K562 (cell line): ENCODE data around the gene NR1H3. TPM values are rescaled to one million over a fixed set of nuclear protein-coding genes. Genes with fewer than 3 reads are reported as not detected.
A peak's percentile ranks its signal among the peaks of the same experiment; 100 is the strongest.

Source experiments
- CHAMP1 ChIP-seq: fragments of 450-650 bp; IDR thresholded peaks from 2 replicates; pipeline ENCODE4 v1.6.1; 2016; ENCODE audit warnings: mild to moderate bottlenecking
- CTBP1 ChIP-seq: fragments of 450-650 bp; IDR thresholded peaks from 2 replicates; pipeline ENCODE4 v1.6.1; 2016; ENCODE audit warnings: borderline replicate concordance
- DMBX1 ChIP-seq: fragments of 250-450 bp; sonication (Bioruptor Pico); IDR thresholded peaks from 2 replicates; pipeline ENCODE4 v1.8.0; 2022; ENCODE audit warnings: inconsistent platforms, mild to moderate bottlenecking, moderate library complexity, borderline replicate concordance
- EZH2 ChIP-seq: IDR thresholded peaks from 2 replicates; pipeline ENCODE4 v1.6.1; 2012; ENCODE audit warnings: low read depth, mild to moderate bottlenecking, inconsistent platforms, low read length, borderline replicate concordance
- GATAD2B ChIP-seq: fragments of 450-650 bp; IDR thresholded peaks from 2 replicates; pipeline ENCODE4 v1.6.1; 2017; ENCODE audit warnings: mild to moderate bottlenecking, borderline replicate concordance
- GMEB1 ChIP-seq: fragments of 250-450 bp; sonication (Bioruptor Pico); IDR thresholded peaks from 2 replicates; pipeline ENCODE4 v1.4.0; 2020; ENCODE audit warnings: mild to moderate bottlenecking
- HNRNPL ChIP-seq: fragments of 200-400 bp; formaldehyde crosslinking; IDR thresholded peaks from 2 replicates; pipeline ENCODE4 v1.6.1; 2017; ENCODE audit warnings: low read depth, mild to moderate bottlenecking, low read length
- HNRNPLL ChIP-seq: fragments of 200-400 bp; formaldehyde crosslinking; IDR thresholded peaks from 2 replicates; pipeline ENCODE4 v1.6.1; 2017; ENCODE audit warnings: low read length, low read depth, mild to moderate bottlenecking; ENCODE audit not compliant: poor library complexity, severe bottlenecking
- KLF1 ChIP-seq: fragments of 450-650 bp; IDR thresholded peaks from 2 replicates; pipeline ENCODE4 v1.6.1; 2016; ENCODE audit warnings: missing genetic modification characterization, missing compliant biosample characterization
- MNT ChIP-seq, 2 experiments: fragments of 450-650 bp; conservative IDR thresholded peaks; 2 replicates each; pipeline ENCODE4 v1.6.1; 2017; ENCODE audit warnings: mild to moderate bottlenecking in 2 of 2, moderate library complexity in 2 of 2
- MYC ChIP-seq, 2 experiments: fragments of 250-450 bp in 1 of 2; sonication (Bioruptor Pico) in 1 of 2; IDR thresholded peaks; 2 replicates each; pipeline versions ENCODE4 v1.5.1 to v1.6.1; 2012 to 2021; ENCODE audit warnings: low read depth in 2 of 2, borderline replicate concordance in 1 of 2, improper control_type of control experiment in 1 of 2, low read length in 1 of 2, mild to moderate bottlenecking in 1 of 2, moderate library complexity in 1 of 2
- NCOA6 ChIP-seq: fragments of 450-650 bp; IDR thresholded peaks from 2 replicates; pipeline ENCODE4 v1.6.1; 2017; ENCODE audit warnings: mild to moderate bottlenecking
- NCOR1 ChIP-seq: fragments of 450-650 bp; IDR thresholded peaks from 2 replicates; pipeline ENCODE4 v1.6.1; 2016; ENCODE audit warnings: mild to moderate bottlenecking, moderate library complexity
- SAP30 ChIP-seq: fragments of 200-600 bp; sonication (generic); IDR thresholded peaks from 2 replicates; pipeline ENCODE4 v1.6.1; 2012; ENCODE audit warnings: borderline replicate concordance, low read depth, mild to moderate bottlenecking, moderate library complexity, low read length, control low read depth, inconsistent platforms; ENCODE audit not compliant: insufficient read depth, poor library complexity, severe bottlenecking
- STAT5B ChIP-seq: fragments of 250-450 bp; sonication (Bioruptor Pico); IDR thresholded peaks from 2 replicates; pipeline ENCODE4 v1.8.0; 2021; ENCODE audit warnings: mild to moderate bottlenecking, inconsistent platforms
- ZBTB17 ChIP-seq: fragments of 450-650 bp; formaldehyde crosslinking; IDR thresholded peaks from 2 replicates; pipeline ENCODE4 v1.4.0; 2020; ENCODE audit warnings: mild to moderate bottlenecking
- ZNF133 ChIP-seq: fragments of 250-450 bp; sonication (Bioruptor Pico); IDR thresholded peaks from 2 replicates; pipeline ENCODE4 v1.4.0; 2020; ENCODE audit warnings: mild to moderate bottlenecking
- ZNF23 ChIP-seq: fragments of 250-450 bp; sonication (Bioruptor Pico); IDR thresholded peaks from 2 replicates; pipeline ENCODE4 v1.4.0; 2020; ENCODE audit warnings: mild to moderate bottlenecking
- ZNF586 ChIP-seq: fragments of 450-650 bp; formaldehyde crosslinking; conservative IDR thresholded peaks from 2 replicates; pipeline ENCODE4 v1.4.0; 2020; ENCODE audit warnings: mild to moderate bottlenecking, moderate library complexity
- ZNF668 ChIP-seq: fragments of 250-450 bp; sonication (Bioruptor Pico); IDR thresholded peaks from 2 replicates; pipeline ENCODE4 v1.8.0; 2022; ENCODE audit warnings: mild to moderate bottlenecking, inconsistent platforms
- ZNF778 ChIP-seq: fragments of 450-650 bp; formaldehyde crosslinking; IDR thresholded peaks from 2 replicates; pipeline ENCODE4 v1.4.0; 2020; ENCODE audit warnings: mild to moderate bottlenecking, moderate library complexity
- polyA plus RNA-seq, 8 experiments: library from polyadenylated mRNA; depleted of rRNA in 4 of 8; stranded (reverse) in 5 of 8; unstranded in 3 of 8; fragments of >200 nt; fragmentation: Nextera tagmentation in 2 of 8; fragmentation: Illumina TruSeq in 1 of 8; extraction: Ambion mirVana in 2 of 8; extraction: Trizol in 1 of 8; gene quantifications; 2 replicates each; pipeline versions ENCODE4 v1.2.1 to v1.2.3, GENCODE V29; 2011 to 2014; ENCODE audit warnings: inconsistent platforms in 1 of 8, missing spikeins in 1 of 8
- total RNA-seq, 7 experiments: library from RNA; depleted of rRNA in 6 of 7; stranded (reverse); fragments of >200 nt in 6 of 7; fragmentation: Illumina TruSeq in 2 of 7; extraction: Trizol in 2 of 7; gene quantifications; 2 replicates each; pipeline versions ENCODE4 v1.2.1 to v1.2.3, GENCODE V29; 2011 to 2021; ENCODE audit warnings: low replicate concordance in 1 of 7

Gene NR1H3
- total and polyA plus RNA-seq, 9 of the 15 experiments (the other 6 are each of a cell fraction or from before 2014, with no cell fraction given) = 8.2 to 26.0 (median 11.9) TPM

- TF ChIP-seq MNT (conservative IDR thresholded peaks at IDR 0.05) = peak; percentile 43 to 44; a peak in 1 of 4 replicates
- no peak for TF ChIP-seq CHAMP1
- TF ChIP-seq GATAD2B = no peak
- TF ChIP-seq ZNF586 (CRISPR knock-in tag) = no peak
- no peak for TF ChIP-seq GMEB1
- no peak for TF ChIP-seq CTBP1
- peak; percentile 57; the same call in 1 of the 2 replicates for TF ChIP-seq MYC (IDR thresholded peaks at IDR 0.05; ENCODE audit: low read depth, low read length)
- no peak for TF ChIP-seq MYC (CRISPR knock-in tag; IDR thresholded peaks at IDR 0.05; ENCODE audit: borderline replicate concordance, low read depth)
- no peak for TF ChIP-seq ZNF133 (CRISPR knock-in tag)
- no peak for TF ChIP-seq HNRNPL
- TF ChIP-seq ZNF778 (CRISPR knock-in tag) = no peak
- no peak for TF ChIP-seq HNRNPLL
- no peak for TF ChIP-seq EZH2
- TF ChIP-seq ZBTB17 = no peak
- no peak for TF ChIP-seq ZNF668 (CRISPR knock-in tag)
- no peak for TF ChIP-seq KLF1 (tag)
- no peak for TF ChIP-seq ZNF23
- no peak for TF ChIP-seq DMBX1
- no peak for TF ChIP-seq NCOA6
- TF ChIP-seq STAT5B (CRISPR knock-in tag) = no peak
- no peak for TF ChIP-seq NCOR1
- no peak for TF ChIP-seq SAP30
Observed at GRCh38 chr11:47257517-47258316, at the start of gene NR1H3 (continued).
